OCI-LY3 (cell line): Measurements from ENCODE around the gene NUB1.

Source experiments
- EZH2phosphoT487 ChIP-seq: fragments of 200-600 bp; shearing (Covaris generic); IDR thresholded peaks from 2 replicates; pipeline ENCODE4 v1.6.1; 2018; ENCODE audit warnings: antibody characterized with exemption, mixed run types, low read depth
- TF ChIP-seq, protein P1 (sequence below): fragments of 200-600, 300-600 bp; sonication (generic); IDR thresholded peaks from 2 replicates; pipeline ENCODE4 v1.5.1; 2014; ENCODE audit warnings: antibody characterized with exemption, low read length, low read depth

GRCh38 chr7:151349507-151349853 lies 7.9 kb downstream of the NUB1 start:
- TF ChIP-seq, protein P1, sequence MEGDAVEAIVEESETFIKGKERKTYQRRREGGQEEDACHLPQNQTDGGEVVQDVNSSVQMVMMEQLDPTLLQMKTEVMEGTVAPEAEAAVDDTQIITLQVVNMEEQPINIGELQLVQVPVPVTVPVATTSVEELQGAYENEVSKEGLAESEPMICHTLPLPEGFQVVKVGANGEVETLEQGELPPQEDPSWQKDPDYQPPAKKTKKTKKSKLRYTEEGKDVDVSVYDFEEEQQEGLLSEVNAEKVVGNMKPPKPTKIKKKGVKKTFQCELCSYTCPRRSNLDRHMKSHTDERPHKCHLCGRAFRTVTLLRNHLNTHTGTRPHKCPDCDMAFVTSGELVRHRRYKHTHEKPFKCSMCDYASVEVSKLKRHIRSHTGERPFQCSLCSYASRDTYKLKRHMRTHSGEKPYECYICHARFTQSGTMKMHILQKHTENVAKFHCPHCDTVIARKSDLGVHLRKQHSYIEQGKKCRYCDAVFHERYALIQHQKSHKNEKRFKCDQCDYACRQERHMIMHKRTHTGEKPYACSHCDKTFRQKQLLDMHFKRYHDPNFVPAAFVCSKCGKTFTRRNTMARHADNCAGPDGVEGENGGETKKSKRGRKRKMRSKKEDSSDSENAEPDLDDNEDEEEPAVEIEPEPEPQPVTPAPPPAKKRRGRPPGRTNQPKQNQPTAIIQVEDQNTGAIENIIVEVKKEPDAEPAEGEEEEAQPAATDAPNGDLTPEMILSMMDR: no peak
- TF ChIP-seq EZH2phosphoT487: no peak
